Stomach smooth muscle (tissue), 2 donors: ENCODE measurements around the gene DUXB.

ENCODE experiments used
- H3K27ac ChIP-seq: one replicate; pipeline ENCODE4 v1.7.0; 2013; ENCODE audit warnings: mild to moderate bottlenecking, low read length, inconsistent platforms
- H3K27me3 ChIP-seq, 2 donors: one replicate each; pipeline ENCODE4 v1.7.0; 2013; ENCODE audit warnings: low read length in 2 of 2; ENCODE audit not compliant: insufficient read depth in 2 of 2, control insufficient read depth in 1 of 2
- H3K36me3 ChIP-seq, 2 donors: one replicate each; pipeline ENCODE4 v1.7.0; 2013; ENCODE audit warnings: low read length in 2 of 2; ENCODE audit not compliant: control insufficient read depth in 2 of 2, insufficient read depth in 2 of 2
- H3K4me1 ChIP-seq: one replicate; pipeline ENCODE4 v1.7.0; 2013; ENCODE audit warnings: low read length; ENCODE audit not compliant: control insufficient read depth, insufficient read depth
- H3K4me3 ChIP-seq, 2 donors: one replicate each; pipeline ENCODE4 v1.7.0; 2013; ENCODE audit warnings: low read length in 2 of 2
- H3K9ac ChIP-seq, 2 donors: one replicate each; pipeline ENCODE4 v1.7.0; 2013; ENCODE audit warnings: low read length in 2 of 2, mild to moderate bottlenecking in 1 of 2
- H3K9me3 ChIP-seq, 2 donors: one replicate each; pipeline ENCODE4 v1.7.0; 2013; ENCODE audit warnings: low read length in 2 of 2; ENCODE audit not compliant: control insufficient read depth in 2 of 2
- donor health status: healthy.
- donor health status: Pancreatic carcinoma.

The DUXB gene

GRCh38 chr16:75667503-75667902, 33.8 kb downstream of the DUXB start:
- H3K9ac ChIP-seq = no peak overlapping the region
- no peaks in the 10 kb centered on the region for H3K4me1 ChIP-seq
- no peak overlapping the region for H3K4me3 ChIP-seq
- no peaks in the 10 kb centered on the region for H3K36me3 ChIP-seq
- no peaks in the 10 kb centered on the region for H3K9me3 ChIP-seq
- no peaks in the 10 kb centered on the region for H3K27me3 ChIP-seq
- H3K27ac ChIP-seq = no peak overlapping the region

- H3K4me3 ChIP-seq = no peak overlapping the region
Measured at GRCh38 chr16:75660726-75661302, 40.4 kb downstream of the DUXB start.

GRCh38 chr16:75660321-75660720, 40.9 kb downstream of the DUXB start:
- Histone ChIP-seq H3K27me3 (no peaks in the 10 kb centered on the region), H3K4me3 (no peak overlapping the region), H3K9ac (no peak overlapping the region), H3K36me3 (peaks cover 23 to 33% of the 10 kb centered on the region in 2 donors), H3K4me1 (no peaks in the 10 kb centered on the region), H3K27ac (no peak overlapping the region), H3K9me3 (no peaks in the 10 kb centered on the region)

More at GRCh38 chr16:75660726-75661302, 40.4 kb downstream of the DUXB start:
- Histone ChIP-seq H3K27me3 (no peaks in the 10 kb centered on the region), H3K36me3 (peaks cover 20 to 28% of the 10 kb centered on the region in 2 donors), H3K9me3 (no peaks in the 10 kb centered on the region), H3K9ac (no peak overlapping the region), H3K27ac (no peak overlapping the region), H3K4me1 (no peaks in the 10 kb centered on the region)

GRCh38 chr16:75658175-75658574, 43.1 kb downstream of the DUXB start:
- Histone ChIP-seq H3K36me3 (peaks cover 26 to 41% of the 10 kb centered on the region in 2 donors), H3K4me1 (no peaks in the 10 kb centered on the region), H3K4me3 (no peak overlapping the region), H3K27me3 (no peaks in the 10 kb centered on the region), H3K9ac (no peak overlapping the region), H3K9me3 (no peaks in the 10 kb centered on the region), H3K27ac (no peak overlapping the region)

- Histone ChIP-seq H3K4me3 (no peak overlapping the region), H3K4me1 (peaks cover 14% of the 10 kb centered on the region), H3K36me3 (peaks cover 20 to 32% of the 10 kb centered on the region in 2 donors), H3K27ac (no peak overlapping the region), H3K27me3 (no peaks in the 10 kb centered on the region), H3K9ac (no peak overlapping the region), H3K9me3 (no peaks in the 10 kb centered on the region)
Measured at GRCh38 chr16:75653922-75654321, 47.3 kb downstream of the DUXB start.

GRCh38 chr16:75648265-75649076, 52.8 kb downstream of the DUXB start:
- H3K4me1 ChIP-seq = peaks cover 25% of the 10 kb centered on the region

GRCh38 chr16:75647492-75648264, 53.6 kb downstream of the DUXB start, which contains the start of the genes KARS1 and TERF2IP:
Gene KARS1 (minus strand): TSS chr16:75647665. CDS start chr16:75647639, 26 bp downstream.
Gene TERF2IP (plus strand): TSS chr16:75647773. CDS start chr16:75647883, 110 bp downstream.
- Histone ChIP-seq H3K4me1 (peaks cover 25% of the 10 kb centered on the region), H3K9ac (peak within 1 kb of the TSS; percentile 95 to 98), H3K27me3 (no peaks in the 10 kb centered on the region), H3K4me3 (peak within 1 kb of the TSS; percentile 99), H3K9me3 (no peaks in the 10 kb centered on the region), H3K36me3 (peaks cover 4 to 15% of the 10 kb centered on the region in 2 donors), H3K27ac (peak within 1 kb of the TSS; percentile 90)

More at GRCh38 chr16:75648265-75649076, 52.8 kb downstream of the DUXB start:
- Histone ChIP-seq H3K9ac (peak overlapping the region; percentile 95 to 98), H3K27me3 (no peaks in the 10 kb centered on the region), H3K36me3 (peaks cover 4 to 12% of the 10 kb centered on the region in 2 donors), H3K4me3 (peak overlapping the region; percentile 99), H3K9me3 (no peaks in the 10 kb centered on the region), H3K27ac (peak overlapping the region; percentile 90)

GRCh38 chr16:75647112-75647491, 54.2 kb downstream of the DUXB start:
- Histone ChIP-seq H3K27ac (peak overlapping the region; percentile 90), H3K27me3 (no peaks in the 10 kb centered on the region), H3K9ac (peak overlapping the region; percentile 95 to 98), H3K4me3 (peak overlapping the region; percentile 99), H3K36me3 (peaks cover 7 to 17% of the 10 kb centered on the region in 2 donors), H3K4me1 (peaks cover 25% of the 10 kb centered on the region), H3K9me3 (no peaks in the 10 kb centered on the region)

GRCh38 chr16:75644240-75645012, 56.8 kb downstream of the DUXB start:
- Histone ChIP-seq H3K4me3 (no peak overlapping the region), H3K27ac (no peak overlapping the region), H3K36me3 (peaks cover 26 to 36% of the 10 kb centered on the region in 2 donors), H3K9ac (no peak overlapping the region), H3K9me3 (no peaks in the 10 kb centered on the region), H3K4me1 (peaks cover 11% of the 10 kb centered on the region), H3K27me3 (no peaks in the 10 kb centered on the region)
